ENCODE results near the gene CACNG5. TPM values are rescaled to one million over a fixed set of nuclear protein-coding genes. Genes with fewer than 3 reads are reported as not detected.

CACNG5 gene
- total and polyA plus RNA-seq, 3 donors from 2014 or later: 0.55 TPM; not detected in 2

DNA sequence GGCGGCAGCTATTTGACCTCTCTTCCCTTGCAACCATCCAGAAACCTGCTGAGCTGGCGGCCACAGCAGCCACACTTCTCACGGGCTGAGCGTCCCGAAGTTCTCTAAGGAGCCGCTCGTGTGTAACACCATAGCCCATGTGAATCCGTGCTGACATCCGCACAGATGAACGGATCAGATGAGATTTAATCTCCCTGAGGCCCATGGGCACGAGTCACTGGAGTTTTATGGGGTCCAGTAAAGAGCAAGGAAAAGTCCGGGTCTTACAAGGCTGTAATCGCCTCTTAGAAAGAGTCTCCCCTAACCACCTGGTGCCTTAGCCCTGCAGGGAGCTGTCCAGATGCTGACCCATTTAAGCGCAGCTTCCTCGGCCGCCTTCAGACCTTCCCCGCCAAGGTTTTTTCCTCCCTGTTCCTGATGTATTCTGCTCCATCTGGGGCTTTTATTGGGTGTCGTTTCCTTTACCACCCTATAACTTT, 5.5 kb upstream of the CACNG5 start:
- Histone ChIP-seq H3K27ac (no peak overlapping the region), H3K4me1 (no peaks in the 10 kb centered on the region), H3K27me3 (no peaks in the 10 kb centered on the region), H3K36me3 (ENCODE audit: low read depth, missing control alignments) (no peaks in the 10 kb centered on the region), H3K4me3 (no peak overlapping the region), H3K9me3 (no peaks in the 10 kb centered on the region)
- intact Hi-C loops (cut with DNase I; ENCODE audit: low total_unique reads): no loop called here
- DNase-seq: peak; percentile 65
- TF ChIP-seq POLR2A (IDR thresholded peaks at IDR 0.05): no peak
- TF ChIP-seq, protein P1, sequence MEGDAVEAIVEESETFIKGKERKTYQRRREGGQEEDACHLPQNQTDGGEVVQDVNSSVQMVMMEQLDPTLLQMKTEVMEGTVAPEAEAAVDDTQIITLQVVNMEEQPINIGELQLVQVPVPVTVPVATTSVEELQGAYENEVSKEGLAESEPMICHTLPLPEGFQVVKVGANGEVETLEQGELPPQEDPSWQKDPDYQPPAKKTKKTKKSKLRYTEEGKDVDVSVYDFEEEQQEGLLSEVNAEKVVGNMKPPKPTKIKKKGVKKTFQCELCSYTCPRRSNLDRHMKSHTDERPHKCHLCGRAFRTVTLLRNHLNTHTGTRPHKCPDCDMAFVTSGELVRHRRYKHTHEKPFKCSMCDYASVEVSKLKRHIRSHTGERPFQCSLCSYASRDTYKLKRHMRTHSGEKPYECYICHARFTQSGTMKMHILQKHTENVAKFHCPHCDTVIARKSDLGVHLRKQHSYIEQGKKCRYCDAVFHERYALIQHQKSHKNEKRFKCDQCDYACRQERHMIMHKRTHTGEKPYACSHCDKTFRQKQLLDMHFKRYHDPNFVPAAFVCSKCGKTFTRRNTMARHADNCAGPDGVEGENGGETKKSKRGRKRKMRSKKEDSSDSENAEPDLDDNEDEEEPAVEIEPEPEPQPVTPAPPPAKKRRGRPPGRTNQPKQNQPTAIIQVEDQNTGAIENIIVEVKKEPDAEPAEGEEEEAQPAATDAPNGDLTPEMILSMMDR (IDR thresholded peaks at IDR 0.05): no peak
- WGBS, 2 donors: 2% methylated on average over 18 of the region's 18 CpGs

DNA sequence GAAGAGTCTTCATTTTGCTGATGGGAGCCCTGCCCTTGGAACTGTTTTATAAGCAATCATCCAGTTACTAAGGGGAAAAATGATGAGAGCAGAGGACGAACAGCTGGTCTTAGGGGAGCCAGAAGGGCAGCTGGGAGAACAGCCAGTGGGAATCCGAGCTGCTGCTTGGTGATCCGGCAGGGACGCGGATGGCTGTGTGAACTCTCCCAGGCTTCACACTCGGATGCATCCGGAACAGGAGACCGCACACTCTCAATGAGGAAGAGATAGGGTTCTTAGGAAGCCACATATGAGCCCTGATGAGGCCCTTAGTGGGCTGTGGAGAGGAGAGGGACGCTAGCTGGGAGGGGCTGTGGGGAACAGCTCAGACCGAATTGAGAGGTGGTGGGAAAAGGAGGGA, 5.0 kb upstream of the CACNG5 start:
- WGBS, 2 donors: 6 to 10% methylated on average over 10 of the region's 10 CpGs
- TF ChIP-seq POLR2A (IDR thresholded peaks at IDR 0.05): no peak
- TF ChIP-seq, protein P1 (IDR thresholded peaks at IDR 0.05): no peak
- H3K27me3 ChIP-seq: no peaks in the 10 kb centered on the region
- H3K36me3 ChIP-seq (ENCODE audit: low read depth, missing control alignments): no peaks in the 10 kb centered on the region
- DNase-seq: no peak
- no peaks in the 10 kb centered on the region for H3K9me3 ChIP-seq
- no peak overlapping the region for H3K27ac ChIP-seq
- intact Hi-C loops (cut with DNase I; ENCODE audit: low total_unique reads): no loop called here
- H3K4me1 ChIP-seq: no peaks in the 10 kb centered on the region
- H3K4me3 ChIP-seq: no peak overlapping the region

DNA sequence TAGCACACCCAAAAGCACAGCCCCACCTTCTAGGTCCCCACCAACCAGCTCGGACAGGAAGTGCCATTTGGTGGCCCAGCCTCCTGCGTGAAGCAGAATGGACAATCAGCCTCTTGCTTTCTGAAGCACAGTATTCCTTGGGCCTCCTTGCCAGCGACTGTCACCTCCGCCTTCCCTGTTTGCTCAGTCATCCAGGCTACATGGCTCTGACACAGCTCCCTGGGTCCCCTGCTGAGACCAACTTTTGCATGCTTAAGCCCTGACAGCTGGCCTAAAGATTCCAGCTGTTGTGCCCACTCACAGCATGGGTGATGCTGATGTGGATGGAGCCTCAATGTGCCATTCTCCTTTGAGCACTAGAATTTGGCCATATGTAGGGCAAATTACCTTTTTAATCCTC, 4.5 kb upstream of the CACNG5 start:
- DNase-seq: no peak
- H3K4me1 ChIP-seq: no peaks in the 10 kb centered on the region
- intact Hi-C loops (cut with DNase I; ENCODE audit: low total_unique reads): no loop called here
- H3K27me3 ChIP-seq: no peaks in the 10 kb centered on the region
- no peak for TF ChIP-seq POLR2A (IDR thresholded peaks at IDR 0.05)
- TF ChIP-seq, protein P1 (IDR thresholded peaks at IDR 0.05): no peak
- H3K36me3 ChIP-seq (ENCODE audit: low read depth, missing control alignments): no peaks in the 10 kb centered on the region
- no peak overlapping the region for H3K4me3 ChIP-seq
- 27 to 39% methylated on average over 2 to 4 of the region's 4 CpGs for WGBS, 2 donors
- no peak overlapping the region for H3K27ac ChIP-seq
- no peaks in the 10 kb centered on the region for H3K9me3 ChIP-seq

DNA sequence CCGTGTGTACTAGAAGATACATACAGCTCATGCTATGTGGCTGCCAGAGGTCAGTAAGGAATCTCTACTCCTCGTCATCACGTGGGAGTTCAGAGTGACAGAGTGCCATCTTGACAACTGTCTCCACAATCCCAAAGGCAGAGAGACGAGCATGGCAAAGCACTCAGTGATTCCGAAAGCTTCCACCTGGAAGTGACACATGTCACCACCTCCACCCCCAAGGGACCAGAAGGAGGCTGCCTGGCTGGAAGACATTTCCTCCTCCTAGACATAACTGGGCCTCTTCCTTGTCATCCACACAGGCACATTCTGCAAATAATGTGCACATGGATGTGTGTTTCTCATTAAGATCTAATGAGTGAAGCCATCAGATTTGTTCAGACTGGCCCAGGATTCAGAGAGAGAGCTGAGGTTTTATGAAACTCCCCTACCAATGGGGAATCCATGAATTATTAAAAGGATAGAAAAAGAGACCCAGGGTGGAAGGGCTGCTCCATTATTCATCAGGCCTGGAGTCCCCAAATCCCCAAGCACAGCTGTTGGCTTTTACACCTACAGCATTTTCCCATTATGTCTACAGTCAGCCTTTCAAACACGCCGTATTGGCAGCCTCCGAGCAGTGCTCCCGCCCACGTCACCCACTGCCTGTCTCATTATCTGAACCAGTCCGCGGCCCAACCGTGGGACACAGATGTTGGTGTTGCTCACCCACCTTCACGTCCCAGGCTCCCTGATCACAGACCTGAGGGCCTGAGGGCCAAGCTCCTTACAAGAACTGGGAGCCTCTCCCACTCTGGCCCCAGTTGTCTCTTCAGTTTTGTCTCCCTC, 3.3 kb upstream of the CACNG5 start:
- no peak for TF ChIP-seq POLR2A (IDR thresholded peaks at IDR 0.05)
- TF ChIP-seq, protein P1 (IDR thresholded peaks at IDR 0.05): no peak
- WGBS, 2 donors: 86 to 88% methylated on average over 11 to 14 of the region's 14 CpGs
- intact Hi-C loops (cut with DNase I; ENCODE audit: low total_unique reads): no loop called here
- Histone ChIP-seq H3K4me3 (no peak overlapping the region), H3K9me3 (no peaks in the 10 kb centered on the region), H3K27ac (no peak overlapping the region), H3K36me3 (ENCODE audit: low read depth, missing control alignments) (no peaks in the 10 kb centered on the region), H3K27me3 (no peaks in the 10 kb centered on the region), H3K4me1 (no peaks in the 10 kb centered on the region)
- no peak for DNase-seq

DNA sequence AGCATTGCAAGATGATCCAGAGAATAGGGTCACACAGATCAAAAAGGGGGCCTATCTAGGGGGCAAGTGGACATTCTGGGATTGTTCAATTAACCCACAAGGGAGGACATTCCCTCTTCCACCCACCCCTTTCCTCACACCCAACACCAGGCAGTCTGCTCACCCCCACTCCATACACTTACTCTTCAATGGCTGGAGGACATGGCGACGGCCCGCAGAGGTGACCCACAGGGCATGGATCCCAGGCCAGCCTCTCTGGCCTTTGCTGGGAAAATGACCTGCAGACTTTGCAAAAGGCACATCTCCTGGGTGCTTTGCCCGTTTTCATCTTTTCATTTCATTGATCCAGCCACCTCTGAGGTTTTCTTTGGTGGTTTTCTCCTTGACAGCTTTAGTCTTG, 1.7 kb upstream of the CACNG5 start:
- no peak for TF ChIP-seq POLR2A (IDR thresholded peaks at IDR 0.05)
- TF ChIP-seq, protein P1 (IDR thresholded peaks at IDR 0.05): no peak
- WGBS, 2 donors: 85 to 94% methylated on average over 4 of the region's 4 CpGs
- Histone ChIP-seq H3K4me3 (no peak overlapping the region), H3K27ac (no peak overlapping the region), H3K9me3 (no peaks in the 10 kb centered on the region), H3K4me1 (no peaks in the 10 kb centered on the region), H3K27me3 (no peaks in the 10 kb centered on the region), H3K36me3 (ENCODE audit: low read depth, missing control alignments) (no peaks in the 10 kb centered on the region)
- intact Hi-C loops (cut with DNase I; ENCODE audit: low total_unique reads): no loop called here
- DNase-seq: no peak
